GM19193 (cell line): ENCODE measurements around the gene POLR3F.

ENCODE experiments used
- POLR2A ChIP-seq: IDR thresholded peaks from 4 replicates; pipeline ENCODE4 v1.6.1; 2011; ENCODE audit not compliant: insufficient read depth, insufficient read length; ENCODE audit errors: extremely low read depth

POLR3F gene

DNA sequence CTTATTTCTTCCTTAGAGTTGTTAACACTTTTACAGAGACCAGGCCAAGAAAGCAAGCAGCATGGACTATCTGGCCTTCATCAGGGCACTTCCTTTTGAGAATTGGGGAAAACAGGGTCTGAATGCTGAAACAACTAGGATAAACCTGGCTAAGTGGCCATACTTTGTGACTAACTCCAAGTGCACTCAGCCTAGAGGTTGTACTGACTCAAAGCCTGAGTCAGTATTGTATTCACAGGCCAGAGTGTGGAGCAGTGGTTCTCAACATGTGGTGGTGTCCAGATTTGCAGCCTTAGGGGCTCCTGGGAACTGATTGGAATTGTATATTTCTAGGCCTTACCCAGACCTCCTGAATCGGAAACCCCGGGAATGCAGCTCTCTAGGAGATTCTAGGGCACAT is 60.6 kb downstream of the POLR3F start:
- no peak for TF ChIP-seq POLR2A

DNA sequence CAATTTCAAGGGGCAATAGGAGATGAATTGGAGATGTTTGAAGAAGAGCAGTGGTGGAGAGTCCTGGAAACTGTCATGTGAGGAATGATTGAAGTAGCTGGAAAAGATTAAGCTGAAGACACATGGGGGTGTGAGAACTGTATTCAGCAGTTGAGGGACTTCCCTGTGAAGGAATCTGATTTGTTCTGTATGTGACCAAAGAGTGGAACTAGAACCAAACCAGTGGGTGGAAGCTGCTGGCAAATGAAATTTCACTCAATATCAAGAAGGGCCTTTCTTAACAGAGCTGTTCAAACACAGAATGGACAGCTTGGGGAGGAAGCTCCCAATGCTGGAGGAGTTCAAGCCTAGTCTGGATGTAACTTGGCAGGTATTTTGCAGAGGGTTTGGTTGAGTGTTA is 61.9 kb downstream of the POLR3F start:
- TF ChIP-seq POLR2A = no peak

DNA sequence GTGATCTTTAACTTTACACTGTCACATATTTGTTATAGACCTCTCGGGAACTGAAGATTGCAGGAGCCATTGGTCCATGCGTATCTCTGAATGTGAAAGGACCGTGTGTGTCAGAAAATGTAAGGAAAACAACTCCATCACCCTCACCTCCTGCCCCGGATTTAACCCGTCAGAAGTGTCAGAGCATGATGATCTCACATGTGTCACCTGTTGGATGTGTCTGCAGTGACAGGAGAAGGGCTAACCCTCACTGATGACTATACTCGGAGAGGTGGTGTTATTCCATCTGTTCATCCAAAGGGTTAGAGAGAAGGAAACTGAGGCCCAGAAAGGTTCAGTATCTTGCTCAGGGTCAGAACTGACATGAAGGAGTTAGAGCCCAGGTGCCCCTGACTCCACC is 65.4 kb downstream of the POLR3F start:
- TF ChIP-seq POLR2A = no peak

DNA sequence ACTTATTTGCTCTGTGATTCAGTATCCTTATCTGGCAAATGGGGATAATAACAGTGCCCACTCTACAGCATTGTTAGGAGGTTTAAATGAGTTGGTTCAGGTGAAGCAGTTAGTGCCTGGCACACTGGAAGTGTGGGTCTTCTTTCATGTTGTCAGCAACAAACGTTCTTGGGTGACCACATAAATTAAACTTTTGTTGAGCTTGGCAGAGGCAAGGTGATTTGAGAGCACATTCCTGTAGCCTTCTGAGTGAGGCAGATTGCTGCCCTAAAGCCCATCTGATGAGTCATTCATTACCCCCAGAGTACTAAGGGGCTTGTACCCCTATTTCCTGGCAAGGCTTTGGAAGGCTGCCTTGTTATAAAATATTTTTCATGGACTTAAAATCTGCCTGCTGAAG is 66.3 kb downstream of the POLR3F start:
- no peak for TF ChIP-seq POLR2A

DNA sequence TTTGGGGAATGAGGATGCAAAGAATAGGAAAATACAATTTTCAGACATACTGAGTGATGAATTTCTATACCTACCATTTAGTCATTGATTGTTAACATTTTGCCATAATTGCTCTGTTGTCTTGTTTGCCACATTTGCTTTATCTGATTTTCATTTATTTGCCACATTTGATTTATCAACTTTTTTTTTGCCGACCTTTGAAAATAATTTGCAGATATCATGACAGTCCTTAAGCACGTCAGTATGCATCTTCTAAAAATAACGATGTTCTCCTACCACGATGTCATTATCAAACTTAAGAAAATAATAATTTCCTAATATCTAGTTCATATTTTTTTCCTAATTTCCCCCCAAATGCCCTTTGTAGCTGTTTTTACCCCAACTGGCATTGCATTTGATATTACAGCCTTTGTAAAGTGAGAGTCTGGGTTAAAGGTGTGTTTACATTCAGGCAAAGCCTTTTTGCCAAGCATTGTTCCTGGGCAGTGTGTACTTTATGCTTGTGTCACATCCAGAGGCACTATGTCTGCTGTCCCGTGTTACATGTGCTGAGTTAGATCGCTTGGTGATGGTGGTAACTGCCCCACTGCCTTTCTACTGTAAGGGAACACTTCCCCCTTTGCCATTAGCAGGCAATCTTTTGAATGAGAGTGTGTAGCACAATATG is 66.9 kb downstream of the POLR3F start:
- no peak for TF ChIP-seq POLR2A
